Progenitor cell of endocrine pancreas (in vitro differentiated cells): Measurements from ENCODE around the gene FOXP1. TPM values are rescaled to one million over a fixed set of nuclear protein-coding genes. Genes with fewer than 3 reads are reported as not detected.

ENCODE experiments used
- DNase-seq: peaks from one replicate; pipeline ENCODE4 v3.0.0; 2021; ENCODE audit warnings: low spot score; ENCODE audit not compliant: unreplicated experiment
- H3K27ac Mint-ChIP-seq: 2 replicates; pipeline ENCODE4 v1.8.0; 2021; ENCODE audit warnings: mild to moderate bottlenecking, moderate library complexity, mixed read lengths
- H3K27me3 Mint-ChIP-seq: 2 replicates; pipeline ENCODE4 v1.8.0; 2021; ENCODE audit warnings: mixed read lengths
- H3K36me3 Mint-ChIP-seq: 2 replicates; pipeline ENCODE4 v1.8.0; 2022; ENCODE audit warnings: mixed read lengths; ENCODE audit not compliant: insufficient read depth
- H3K4me1 Mint-ChIP-seq: 2 replicates; pipeline ENCODE4 v1.8.0; 2021; ENCODE audit warnings: low read depth, mixed read lengths
- H3K4me3 Mint-ChIP-seq: 2 replicates; pipeline ENCODE4 v1.8.0; 2021; ENCODE audit warnings: low read depth, mild to moderate bottlenecking, moderate library complexity, mixed read lengths
- H3K9me3 Mint-ChIP-seq: 2 replicates; pipeline ENCODE4 v1.8.0; 2021; ENCODE audit warnings: low read depth, mixed read lengths
- CTCF ChIP-seq: fragments of 200-600 bp; sonication (generic); IDR thresholded peaks from one replicate; pipeline ENCODE4 v1.5.0; 2021; ENCODE audit warnings: antibody characterized with exemption, mild to moderate bottlenecking; ENCODE audit not compliant: unreplicated experiment
- total RNA-seq: library from RNA; stranded (reverse); gene quantifications from 2 replicates; pipeline ENCODE4 v1.2.1, GENCODE V29; 2021

FOXP1 gene
- total RNA-seq, 1 donor from 2014 or later = 242 TPM

GRCh38 chr3:71225951-71226564 is 357.5 kb downstream of the FOXP1 start:
- no peak for TF ChIP-seq CTCF
- Mint-ChIP-seq H3K27ac (no peak overlapping the region), H3K27me3 (no peaks in the 10 kb centered on the region), H3K9me3 (peaks cover 6% of the 10 kb centered on the region), H3K4me1 (peaks cover 44% of the 10 kb centered on the region), H3K36me3 (peaks cover 18% of the 10 kb centered on the region), H3K4me3 (no peak overlapping the region)
- DNase-seq = no peak

- no peak overlapping the region for H3K4me3 Mint-ChIP-seq
- H3K27ac Mint-ChIP-seq = no peak overlapping the region
Measured at GRCh38 chr3:71225002-71225684, 358.4 kb downstream of the FOXP1 start.

GRCh38 chr3:71219744-71220638 is 363.5 kb downstream of the FOXP1 start:
- H3K9me3 Mint-ChIP-seq = peaks cover 6% of the 10 kb centered on the region
- H3K36me3 Mint-ChIP-seq = peaks cover 32% of the 10 kb centered on the region
- H3K4me1 Mint-ChIP-seq = peaks cover 31% of the 10 kb centered on the region
- H3K4me3 Mint-ChIP-seq = no peak overlapping the region
- H3K27ac Mint-ChIP-seq = peak overlapping the region; percentile 89
- TF ChIP-seq CTCF = no peak
- no peaks in the 10 kb centered on the region for H3K27me3 Mint-ChIP-seq
- no peak for DNase-seq

More at GRCh38 chr3:71225002-71225684, 358.4 kb downstream of the FOXP1 start:
- no peak for TF ChIP-seq CTCF
- Mint-ChIP-seq H3K9me3 (peaks cover 6% of the 10 kb centered on the region), H3K27me3 (no peaks in the 10 kb centered on the region), H3K4me1 (peaks cover 35% of the 10 kb centered on the region), H3K36me3 (peaks cover 20% of the 10 kb centered on the region)
- DNase-seq = no peak

GRCh38 chr3:71218508-71218907 is 365.0 kb downstream of the FOXP1 start:
- no peak overlapping the region for H3K4me3 Mint-ChIP-seq
- peaks cover 6% of the 10 kb centered on the region for H3K9me3 Mint-ChIP-seq
- peaks cover 26% of the 10 kb centered on the region for H3K36me3 Mint-ChIP-seq
- peak overlapping the region; percentile 85 for H3K27ac Mint-ChIP-seq
- peaks cover 44% of the 10 kb centered on the region for H3K4me1 Mint-ChIP-seq
- H3K27me3 Mint-ChIP-seq = no peaks in the 10 kb centered on the region
- no peak for DNase-seq
- no peak for TF ChIP-seq CTCF

- Mint-ChIP-seq H3K4me1 (peaks cover 44% of the 10 kb centered on the region), H3K9me3 (peaks cover 2% of the 10 kb centered on the region), H3K27me3 (no peaks in the 10 kb centered on the region), H3K27ac (peak overlapping the region; percentile 79), H3K36me3 (peaks cover 24% of the 10 kb centered on the region), H3K4me3 (no peak overlapping the region)
- TF ChIP-seq CTCF = no peak
- no peak for DNase-seq
Measured at GRCh38 chr3:71217640-71218222, 365.8 kb downstream of the FOXP1 start.
